Measurements from ENCODE around the gene TRDN. TPM values are rescaled to one million over a fixed set of nuclear protein-coding genes. Genes with fewer than 3 reads are reported as not detected.

Gene TRDN
- total and polyA plus RNA-seq, 2 experiments from 2014 or later: 0.10 to 0.48 TPM

DNA sequence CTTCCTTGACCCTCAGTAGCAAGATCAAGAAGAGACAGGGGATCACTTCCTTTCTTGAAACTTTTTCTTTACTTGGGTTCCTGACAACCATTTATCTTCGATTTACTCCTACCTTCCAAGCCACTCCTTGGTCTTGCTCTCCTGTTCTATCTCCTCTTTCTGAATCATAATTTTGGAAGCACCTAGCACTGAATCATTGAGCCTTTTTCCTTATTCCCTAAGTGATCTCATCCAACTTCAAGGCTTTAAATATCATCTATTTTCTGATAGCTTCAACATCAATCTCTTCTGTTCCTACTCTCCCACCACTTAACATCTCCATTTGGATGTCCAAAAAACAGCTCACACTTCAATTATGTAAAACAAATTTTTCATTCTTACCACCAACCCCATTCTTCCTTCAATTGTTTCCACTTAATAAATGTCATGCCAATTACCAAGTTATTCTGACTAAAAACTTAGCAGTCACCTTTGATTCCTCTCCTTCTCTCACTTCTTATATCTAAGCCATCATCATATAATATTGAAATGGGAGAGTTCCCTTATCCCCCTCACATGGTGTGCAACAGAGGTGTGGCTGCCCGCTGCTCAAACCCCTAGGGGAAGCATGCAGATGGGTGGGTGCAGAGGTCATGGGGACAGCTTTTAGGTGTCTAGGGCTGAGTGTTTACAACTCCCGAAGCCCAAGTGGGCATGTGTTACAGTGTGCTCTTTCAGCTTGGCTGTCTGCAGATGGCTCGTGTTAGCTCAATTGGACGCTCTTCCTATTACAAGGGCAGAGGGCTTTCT, 23.4 kb upstream of the TRDN start:
- no peak overlapping the region for H2AFZ ChIP-seq
- no peak overlapping the region for H3K4me3 ChIP-seq
- no peaks in the 10 kb centered on the region for H3K27me3 ChIP-seq
- H3K9me3 ChIP-seq (ENCODE audit: low read depth): no peaks in the 10 kb centered on the region
- no peaks in the 10 kb centered on the region for H4K20me1 ChIP-seq (ENCODE audit: insufficient read depth, poor library complexity, severe bottlenecking)
- H3K9me2 ChIP-seq (replicated peaks; ENCODE audit: insufficient read depth): no peaks in the 10 kb centered on the region
- TF ChIP-seq EZH2 (IDR thresholded peaks at IDR 0.05; ENCODE audit: borderline replicate concordance) (no peak), EZH2phosphoT487 (IDR thresholded peaks at IDR 0.05; ENCODE audit: low read depth, severe bottlenecking, unreplicated experiment) (no peak)
- TF ChIP-seq, protein P1, sequence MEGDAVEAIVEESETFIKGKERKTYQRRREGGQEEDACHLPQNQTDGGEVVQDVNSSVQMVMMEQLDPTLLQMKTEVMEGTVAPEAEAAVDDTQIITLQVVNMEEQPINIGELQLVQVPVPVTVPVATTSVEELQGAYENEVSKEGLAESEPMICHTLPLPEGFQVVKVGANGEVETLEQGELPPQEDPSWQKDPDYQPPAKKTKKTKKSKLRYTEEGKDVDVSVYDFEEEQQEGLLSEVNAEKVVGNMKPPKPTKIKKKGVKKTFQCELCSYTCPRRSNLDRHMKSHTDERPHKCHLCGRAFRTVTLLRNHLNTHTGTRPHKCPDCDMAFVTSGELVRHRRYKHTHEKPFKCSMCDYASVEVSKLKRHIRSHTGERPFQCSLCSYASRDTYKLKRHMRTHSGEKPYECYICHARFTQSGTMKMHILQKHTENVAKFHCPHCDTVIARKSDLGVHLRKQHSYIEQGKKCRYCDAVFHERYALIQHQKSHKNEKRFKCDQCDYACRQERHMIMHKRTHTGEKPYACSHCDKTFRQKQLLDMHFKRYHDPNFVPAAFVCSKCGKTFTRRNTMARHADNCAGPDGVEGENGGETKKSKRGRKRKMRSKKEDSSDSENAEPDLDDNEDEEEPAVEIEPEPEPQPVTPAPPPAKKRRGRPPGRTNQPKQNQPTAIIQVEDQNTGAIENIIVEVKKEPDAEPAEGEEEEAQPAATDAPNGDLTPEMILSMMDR (IDR thresholded peaks at IDR 0.05; ENCODE audit: poor library complexity): no peak
- no peaks in the 10 kb centered on the region for H3K36me3 ChIP-seq (replicated peaks; ENCODE audit: insufficient read depth, low read depth)
- H3K27ac ChIP-seq: no peak overlapping the region
- 93% methylated on average over 5 of the region's 5 CpGs for WGBS (ENCODE audit: low lambda C conversion rate, missing lambda C conversion rate)
- no peak for DNase-seq (ENCODE audit: low spot score)
- no peaks in the 10 kb centered on the region for H3K79me2 ChIP-seq
- no peak overlapping the region for H3K4me2 ChIP-seq
- H3K4me1 ChIP-seq (ENCODE audit: insufficient read depth): no peaks in the 10 kb centered on the region

DNA sequence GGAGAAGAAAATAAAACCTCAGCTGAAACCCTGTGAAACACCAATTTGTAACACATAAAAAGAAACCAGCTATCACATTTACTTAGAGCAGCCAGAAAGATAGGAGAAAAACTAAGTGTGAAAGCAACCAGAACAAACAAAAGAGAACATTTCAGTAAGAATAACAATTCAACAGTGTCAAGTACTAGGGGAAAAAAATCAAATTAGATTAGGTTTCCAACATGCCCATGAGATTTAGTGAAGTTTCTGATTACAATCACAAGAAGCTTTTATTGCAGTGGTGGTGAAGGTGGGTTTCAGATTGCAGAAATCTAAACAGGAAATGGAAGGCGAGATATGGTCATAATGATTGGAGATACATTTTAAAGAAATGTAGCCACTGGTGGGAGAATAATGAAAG, 22.1 kb upstream of the TRDN start:
- WGBS (ENCODE audit: low lambda C conversion rate, missing lambda C conversion rate): 81% methylated on average over 1 of the region's 1 CpG
- no peak overlapping the region for H3K4me2 ChIP-seq
- no peaks in the 10 kb centered on the region for H3K27me3 ChIP-seq
- H3K9me2 ChIP-seq (replicated peaks; ENCODE audit: insufficient read depth): no peaks in the 10 kb centered on the region
- H2AFZ ChIP-seq: no peak overlapping the region
- no peak for DNase-seq (ENCODE audit: low spot score)
- no peak overlapping the region for H3K4me3 ChIP-seq
- H3K27ac ChIP-seq: no peak overlapping the region
- no peaks in the 10 kb centered on the region for H3K9me3 ChIP-seq (ENCODE audit: low read depth)
- TF ChIP-seq EZH2phosphoT487 (IDR thresholded peaks at IDR 0.05; ENCODE audit: low read depth, severe bottlenecking, unreplicated experiment) (no peak), EZH2 (IDR thresholded peaks at IDR 0.05; ENCODE audit: borderline replicate concordance) (no peak)
- TF ChIP-seq, protein P1 (IDR thresholded peaks at IDR 0.05; ENCODE audit: poor library complexity): no peak
- H4K20me1 ChIP-seq (ENCODE audit: insufficient read depth, poor library complexity, severe bottlenecking): no peaks in the 10 kb centered on the region
- no peaks in the 10 kb centered on the region for H3K4me1 ChIP-seq (ENCODE audit: insufficient read depth)
- no peaks in the 10 kb centered on the region for H3K79me2 ChIP-seq
- H3K36me3 ChIP-seq (replicated peaks; ENCODE audit: insufficient read depth, low read depth): no peaks in the 10 kb centered on the region

DNA sequence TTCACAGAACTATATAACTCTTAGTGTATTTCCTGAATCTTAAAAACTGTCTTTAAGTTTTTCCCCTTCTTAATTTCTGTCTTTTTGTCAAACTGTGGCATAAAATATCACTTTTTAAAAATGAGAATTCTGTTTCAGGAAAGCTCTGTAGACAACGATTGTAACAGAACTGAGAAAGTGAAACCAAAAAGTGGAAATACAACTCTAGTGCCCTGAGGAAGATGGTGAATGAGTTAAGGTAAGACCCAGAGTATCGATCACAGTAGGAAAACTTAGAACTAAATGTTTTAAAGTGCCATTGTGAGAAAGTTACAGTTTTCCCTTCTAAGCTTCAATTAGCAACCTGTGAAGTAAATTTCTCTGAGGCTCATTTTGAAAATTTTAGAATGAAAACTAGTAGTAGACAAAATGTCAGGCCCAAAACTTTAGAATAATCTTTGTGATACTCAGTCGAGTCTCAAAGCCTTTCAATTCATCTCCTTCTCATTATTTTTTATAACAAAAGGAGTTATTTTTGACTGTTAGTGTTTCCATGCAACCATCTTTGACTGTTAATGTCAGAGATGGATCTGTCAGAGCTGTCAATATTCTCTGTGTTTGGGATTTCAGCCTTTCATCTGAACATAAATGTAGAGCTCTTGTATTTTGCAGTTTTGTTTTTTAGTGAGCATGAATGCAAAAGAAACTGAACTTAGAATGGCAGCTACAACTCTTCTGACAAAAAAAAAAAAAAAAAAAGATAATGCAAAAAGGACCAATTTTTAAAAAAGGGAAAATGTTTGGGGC, 19.0 kb upstream of the TRDN start:
- WGBS (ENCODE audit: low lambda C conversion rate, missing lambda C conversion rate): 79% methylated on average over 3 of the region's 3 CpGs
- no peaks in the 10 kb centered on the region for H3K4me1 ChIP-seq (ENCODE audit: insufficient read depth)
- H3K27ac ChIP-seq: no peak overlapping the region
- no peak for TF ChIP-seq EZH2 (IDR thresholded peaks at IDR 0.05; ENCODE audit: borderline replicate concordance)
- TF ChIP-seq, protein P1 (IDR thresholded peaks at IDR 0.05; ENCODE audit: poor library complexity): no peak
- no peak for TF ChIP-seq EZH2phosphoT487 (IDR thresholded peaks at IDR 0.05; ENCODE audit: low read depth, severe bottlenecking, unreplicated experiment)
- H3K9me2 ChIP-seq (replicated peaks; ENCODE audit: insufficient read depth): no peaks in the 10 kb centered on the region
- peak overlapping the region; percentile 32 for H2AFZ ChIP-seq
- no peak overlapping the region for H3K4me3 ChIP-seq
- DNase-seq (ENCODE audit: low spot score): no peak
- H3K27me3 ChIP-seq: no peaks in the 10 kb centered on the region
- H3K4me2 ChIP-seq: peak overlapping the region; percentile 17
- no peaks in the 10 kb centered on the region for H3K79me2 ChIP-seq
- H4K20me1 ChIP-seq (ENCODE audit: insufficient read depth, poor library complexity, severe bottlenecking): no peaks in the 10 kb centered on the region
- H3K9me3 ChIP-seq (ENCODE audit: low read depth): no peaks in the 10 kb centered on the region
- no peaks in the 10 kb centered on the region for H3K36me3 ChIP-seq (replicated peaks; ENCODE audit: insufficient read depth, low read depth)
